Mesothelial cell of epicardium (in vitro differentiated cells): ENCODE measurements around the gene ZBTB7B. TPM values are rescaled to one million over a fixed set of nuclear protein-coding genes. Genes with fewer than 3 reads are reported as not detected.

Source experiments
- DNase-seq, 2 experiments: peaks; one replicate each; pipeline ENCODE4 v3.0.0; 2021; ENCODE audit warnings: low spot score in 2 of 2; ENCODE audit not compliant: unreplicated experiment in 2 of 2
- H3K27ac Mint-ChIP-seq: 2 replicates; pipeline ENCODE4 v1.8.0; 2021; ENCODE audit warnings: mixed read lengths
- H3K27me3 Mint-ChIP-seq: 2 replicates; pipeline ENCODE4 v1.8.0; 2021; ENCODE audit warnings: low read depth, mixed read lengths
- H3K36me3 Mint-ChIP-seq: 2 replicates; pipeline ENCODE4 v1.8.0; 2021; ENCODE audit warnings: mixed read lengths
- H3K4me1 Mint-ChIP-seq: 2 replicates; pipeline ENCODE4 v1.8.0; 2021; ENCODE audit warnings: mixed read lengths
- H3K4me3 Mint-ChIP-seq: 2 replicates; pipeline ENCODE4 v1.8.0; 2021; ENCODE audit warnings: mild to moderate bottlenecking, moderate library complexity, mixed read lengths
- H3K9me3 Mint-ChIP-seq: 2 replicates; pipeline ENCODE4 v1.8.0; 2021; ENCODE audit warnings: mixed read lengths
- total RNA-seq: library from RNA; stranded (reverse); gene quantifications from 3 replicates; pipeline ENCODE4 v1.2.1, GENCODE V29; 2021
- TF ChIP-seq, protein P1 (sequence below): fragments of 200-600 bp; sonication (generic); IDR thresholded peaks from one replicate; pipeline ENCODE4 v1.5.0; 2021; ENCODE audit warnings: antibody characterized with exemption; ENCODE audit not compliant: unreplicated experiment

ZBTB7B gene
- total RNA-seq, 1 donor from 2014 or later: 21.7 TPM

- H3K36me3 Mint-ChIP-seq: no peaks in the 10 kb centered on the region
- no peaks in the 10 kb centered on the region for H3K9me3 Mint-ChIP-seq
- no peak for DNase-seq
- H3K27me3 Mint-ChIP-seq: no peaks in the 10 kb centered on the region
- TF ChIP-seq, protein P1, sequence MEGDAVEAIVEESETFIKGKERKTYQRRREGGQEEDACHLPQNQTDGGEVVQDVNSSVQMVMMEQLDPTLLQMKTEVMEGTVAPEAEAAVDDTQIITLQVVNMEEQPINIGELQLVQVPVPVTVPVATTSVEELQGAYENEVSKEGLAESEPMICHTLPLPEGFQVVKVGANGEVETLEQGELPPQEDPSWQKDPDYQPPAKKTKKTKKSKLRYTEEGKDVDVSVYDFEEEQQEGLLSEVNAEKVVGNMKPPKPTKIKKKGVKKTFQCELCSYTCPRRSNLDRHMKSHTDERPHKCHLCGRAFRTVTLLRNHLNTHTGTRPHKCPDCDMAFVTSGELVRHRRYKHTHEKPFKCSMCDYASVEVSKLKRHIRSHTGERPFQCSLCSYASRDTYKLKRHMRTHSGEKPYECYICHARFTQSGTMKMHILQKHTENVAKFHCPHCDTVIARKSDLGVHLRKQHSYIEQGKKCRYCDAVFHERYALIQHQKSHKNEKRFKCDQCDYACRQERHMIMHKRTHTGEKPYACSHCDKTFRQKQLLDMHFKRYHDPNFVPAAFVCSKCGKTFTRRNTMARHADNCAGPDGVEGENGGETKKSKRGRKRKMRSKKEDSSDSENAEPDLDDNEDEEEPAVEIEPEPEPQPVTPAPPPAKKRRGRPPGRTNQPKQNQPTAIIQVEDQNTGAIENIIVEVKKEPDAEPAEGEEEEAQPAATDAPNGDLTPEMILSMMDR: no peak
- H3K4me1 Mint-ChIP-seq: peaks cover 11% of the 10 kb centered on the region
- H3K27ac Mint-ChIP-seq: no peak overlapping the region
- H3K4me3 Mint-ChIP-seq: no peak overlapping the region
Observed at GRCh38 chr1:155023627-155024026, 21.0 kb downstream of the ZBTB7B start.

- H3K4me3 Mint-ChIP-seq: no peak overlapping the region
- no peaks in the 10 kb centered on the region for H3K36me3 Mint-ChIP-seq
- no peak for DNase-seq
- no peaks in the 10 kb centered on the region for H3K27me3 Mint-ChIP-seq
- TF ChIP-seq, protein P1: no peak
- no peaks in the 10 kb centered on the region for H3K9me3 Mint-ChIP-seq
- no peak overlapping the region for H3K27ac Mint-ChIP-seq
- H3K4me1 Mint-ChIP-seq: peaks cover 10% of the 10 kb centered on the region
Observed at GRCh38 chr1:155024315-155024714, 21.7 kb downstream of the ZBTB7B start.

DNA sequence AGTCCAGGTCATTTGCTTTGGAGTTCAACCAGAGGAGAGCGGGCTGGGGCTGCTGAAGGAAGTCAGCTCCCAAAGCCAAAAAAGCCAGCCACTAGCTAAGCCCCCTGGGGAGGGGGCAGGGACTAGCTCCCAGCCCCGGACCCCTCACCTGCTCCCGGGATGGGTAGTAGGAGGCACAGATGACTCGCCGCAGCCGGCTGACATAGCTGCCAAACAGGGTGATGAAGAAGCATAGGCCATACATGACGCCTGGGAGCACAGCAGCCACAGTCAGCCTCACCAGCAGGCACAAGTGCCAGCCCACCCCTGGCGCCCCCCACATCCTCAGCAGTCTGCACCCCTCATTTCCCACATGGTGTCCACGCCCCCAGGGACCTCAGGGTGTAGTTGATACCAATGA lies 23.6 kb downstream of the ZBTB7B start:
- TF ChIP-seq, protein P1: no peak
- H3K27ac Mint-ChIP-seq: no peak overlapping the region
- no peaks in the 10 kb centered on the region for H3K9me3 Mint-ChIP-seq
- H3K27me3 Mint-ChIP-seq: no peaks in the 10 kb centered on the region
- DNase-seq: no peak
- H3K4me3 Mint-ChIP-seq: no peak overlapping the region
- no peaks in the 10 kb centered on the region for H3K36me3 Mint-ChIP-seq
- peaks cover 7% of the 10 kb centered on the region for H3K4me1 Mint-ChIP-seq

DNA sequence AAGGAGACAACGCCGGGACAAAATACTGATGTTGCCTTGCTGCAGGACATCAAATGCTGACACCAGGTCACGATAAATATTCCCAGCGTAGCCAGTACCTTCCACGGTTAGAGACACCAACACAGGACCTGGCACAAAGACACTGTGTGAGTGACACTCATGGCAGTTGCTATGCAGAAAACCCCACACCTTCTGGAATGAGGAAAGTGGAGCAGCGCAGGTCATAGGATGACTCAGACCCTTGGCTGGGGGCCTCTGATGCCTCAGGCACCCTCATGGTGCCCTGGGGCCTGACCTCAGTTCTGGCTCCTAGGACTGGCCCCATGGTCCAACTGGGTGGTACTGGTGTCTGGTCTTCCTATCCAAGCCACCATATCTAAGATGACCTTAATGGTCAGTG lies 24.0 kb downstream of the ZBTB7B start:
- no peaks in the 10 kb centered on the region for H3K36me3 Mint-ChIP-seq
- DNase-seq: no peak
- H3K27ac Mint-ChIP-seq: no peak overlapping the region
- TF ChIP-seq, protein P1: no peak
- H3K4me1 Mint-ChIP-seq: peaks cover 7% of the 10 kb centered on the region
- no peaks in the 10 kb centered on the region for H3K9me3 Mint-ChIP-seq
- no peak overlapping the region for H3K4me3 Mint-ChIP-seq
- H3K27me3 Mint-ChIP-seq: no peaks in the 10 kb centered on the region

DNA sequence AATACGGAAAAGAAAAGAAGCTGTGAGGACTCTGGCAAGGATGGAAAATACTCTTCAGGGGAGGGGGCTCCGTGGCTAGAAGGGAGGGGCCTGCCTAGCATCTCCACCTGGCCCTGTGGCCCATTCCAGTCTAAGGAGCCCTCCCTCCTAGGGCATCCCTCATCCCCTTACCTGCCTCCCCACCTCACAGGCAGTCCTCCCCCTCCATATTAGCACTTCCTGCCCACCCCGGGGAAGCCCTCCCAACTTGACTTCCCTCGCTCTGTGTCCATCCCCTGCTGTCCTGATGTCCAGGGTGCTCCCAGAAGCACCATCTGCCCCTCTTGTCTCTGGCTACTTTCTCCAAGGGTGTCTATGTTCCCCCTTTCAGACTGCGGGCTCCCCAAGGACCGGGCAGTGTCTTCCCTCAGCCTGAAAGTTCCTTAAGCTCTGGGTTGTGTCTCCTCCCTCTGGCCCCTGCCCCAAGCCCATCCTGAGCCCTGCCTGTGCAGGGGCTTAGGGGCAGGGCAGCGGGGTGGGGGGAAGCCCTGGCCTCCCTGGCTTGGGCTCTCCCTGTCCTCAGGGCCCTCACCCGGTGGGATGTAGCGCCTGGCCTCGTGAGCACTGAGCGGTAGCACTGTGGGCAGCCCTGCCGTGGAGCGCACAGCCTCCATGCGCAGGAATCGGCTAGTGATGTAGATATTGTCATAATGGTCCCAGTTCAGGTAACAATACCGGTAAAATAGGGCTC lies 27.1 kb downstream of the ZBTB7B start:
- Mint-ChIP-seq H3K27me3 (no peaks in the 10 kb centered on the region), H3K9me3 (no peaks in the 10 kb centered on the region), H3K36me3 (no peaks in the 10 kb centered on the region), H3K27ac (no peak overlapping the region), H3K4me3 (no peak overlapping the region), H3K4me1 (no peaks in the 10 kb centered on the region)
- no peak for DNase-seq
- TF ChIP-seq, protein P1: no peak
